CD4-positive, alpha-beta T cell (primary cell): ENCODE measurements around the gene PDE7B. TPM values are rescaled to one million over a fixed set of nuclear protein-coding genes. Genes with fewer than 3 reads are reported as not detected.

ENCODE experiments used
- ATAC-seq: fragments of 200-7000 bp; cut with Tn5 transposase; one replicate; pipeline ENCODE4 v1.10.0; 2022; ENCODE audit warnings: mild to moderate bottlenecking; ENCODE audit not compliant: poor library complexity
- CTCF ChIA-PET: fragments of 350-600 bp; sonication (Branson Sonifier 250); formaldehyde crosslinking; loops from one replicate; lab custom pipeline; 2021; ENCODE audit warnings: antibody characterized with exemption, inconsistent platforms; lab: Charles Lee
- POLR2A ChIA-PET: fragments of 350-600 bp; sonication (Branson Sonifier 250); formaldehyde crosslinking; loops from one replicate; lab custom pipeline; 2021; ENCODE audit warnings: antibody characterized with exemption, inconsistent platforms; lab: Charles Lee
- DNase-seq, 14 experiments: peaks; one replicate each; pipeline ENCODE4 v3.0.0-alpha.2; 2013 to 2020; ENCODE audit warnings: mixed read lengths in 2 of 14
- H3K27ac ChIP-seq, 2 donors: one replicate each; pipeline versions ENCODE4 v1.5.1 to v1.7.0; 2013; ENCODE audit warnings: low read length in 2 of 2, low read depth in 1 of 2, mild to moderate bottlenecking in 1 of 2
- H3K27me3 ChIP-seq, 2 experiments: 1 replicate in 1 of 2; 2 replicates in 1 of 2; pipeline versions ENCODE4 v1.6.1 to v1.7.0; 2013; ENCODE audit warnings: low read length in 2 of 2, control low read depth in 1 of 2, mild to moderate bottlenecking in 1 of 2, moderate library complexity in 1 of 2; ENCODE audit not compliant: insufficient read depth in 2 of 2, control insufficient read depth in 1 of 2
- H3K36me3 ChIP-seq: one replicate; pipeline ENCODE4 v1.6.1; 2013; ENCODE audit warnings: low read length, control low read depth; ENCODE audit not compliant: insufficient read depth
- H3K4me1 ChIP-seq: one replicate; pipeline ENCODE4 v1.6.1; 2013; ENCODE audit warnings: low read length, control low read depth; ENCODE audit not compliant: insufficient read depth
- H3K4me3 ChIP-seq: one replicate; pipeline ENCODE4 v1.5.1; 2013; ENCODE audit warnings: mild to moderate bottlenecking, low read length, moderate library complexity
- H3K9me3 ChIP-seq, 2 experiments: 1 replicate in 1 of 2; 2 replicates in 1 of 2; pipeline versions ENCODE4 v1.6.1 to v1.7.0; 2013; ENCODE audit warnings: low read length in 2 of 2, mild to moderate bottlenecking in 2 of 2, control low read depth in 1 of 2, moderate library complexity in 1 of 2; ENCODE audit not compliant: control insufficient read depth in 1 of 2, insufficient read depth in 1 of 2
- H3K27ac Mint-ChIP-seq: one replicate; pipeline ENCODE4 v1.8.0; 2020; ENCODE audit warnings: mixed read lengths
- H3K27me3 Mint-ChIP-seq: one replicate; pipeline ENCODE4 v1.8.0; 2021; ENCODE audit warnings: mixed read lengths
- H3K36me3 Mint-ChIP-seq: one replicate; pipeline ENCODE4 v1.8.0; 2021; ENCODE audit warnings: low read depth, mixed read lengths
- H3K4me1 Mint-ChIP-seq: one replicate; pipeline ENCODE4 v1.8.0; 2021; ENCODE audit warnings: low read depth, mixed read lengths
- H3K4me3 Mint-ChIP-seq: one replicate; pipeline ENCODE4 v1.8.0; 2020; ENCODE audit warnings: mild to moderate bottlenecking, mixed read lengths
- H3K9me3 Mint-ChIP-seq: one replicate; pipeline ENCODE4 v1.8.0; 2020; ENCODE audit warnings: mixed read lengths
- intact Hi-C, 2 experiments: fragments of 100-400 bp; cut with DNase I in 1 of 2; cut with micrococcal nuclease in 1 of 2; formaldehyde crosslinking; loops; one replicate each; pipeline versions ENCODE4 v1.15.1 to v1.9.0; 2023 to 2025; cut with DNase I, micrococcal nuclease
- total RNA-seq, 174 experiments: library from RNA in 2 of 174; stranded (reverse) in 2 of 174; gene quantifications; one replicate each; pipeline ENCODE4 v1.2.3 and lab custom pipeline; 2021 to 2026
- TF ChIP-seq, protein P1 (sequence below): fragments of 200-600 bp; IDR thresholded peaks from one replicate; pipeline ENCODE4 v1.8.0; 2022; ENCODE audit warnings: antibody characterized with exemption, mild to moderate bottlenecking

The PDE7B gene
- total RNA-seq, 2 experiments from 2014 or later: 0.25 to 0.34 TPM

GRCh38 chr6:136228814-136229213 lies 377.3 kb downstream of the PDE7B start:
- Histone ChIP-seq H3K9me3 (no peaks in the 10 kb centered on the region), H3K27me3 (no peaks in the 10 kb centered on the region), H3K4me3 (no peak overlapping the region), H3K36me3 (no peaks in the 10 kb centered on the region), H3K27ac (no peak overlapping the region), H3K4me1 (peaks cover 7% of the 10 kb centered on the region)
- TF ChIP-seq, protein P1, sequence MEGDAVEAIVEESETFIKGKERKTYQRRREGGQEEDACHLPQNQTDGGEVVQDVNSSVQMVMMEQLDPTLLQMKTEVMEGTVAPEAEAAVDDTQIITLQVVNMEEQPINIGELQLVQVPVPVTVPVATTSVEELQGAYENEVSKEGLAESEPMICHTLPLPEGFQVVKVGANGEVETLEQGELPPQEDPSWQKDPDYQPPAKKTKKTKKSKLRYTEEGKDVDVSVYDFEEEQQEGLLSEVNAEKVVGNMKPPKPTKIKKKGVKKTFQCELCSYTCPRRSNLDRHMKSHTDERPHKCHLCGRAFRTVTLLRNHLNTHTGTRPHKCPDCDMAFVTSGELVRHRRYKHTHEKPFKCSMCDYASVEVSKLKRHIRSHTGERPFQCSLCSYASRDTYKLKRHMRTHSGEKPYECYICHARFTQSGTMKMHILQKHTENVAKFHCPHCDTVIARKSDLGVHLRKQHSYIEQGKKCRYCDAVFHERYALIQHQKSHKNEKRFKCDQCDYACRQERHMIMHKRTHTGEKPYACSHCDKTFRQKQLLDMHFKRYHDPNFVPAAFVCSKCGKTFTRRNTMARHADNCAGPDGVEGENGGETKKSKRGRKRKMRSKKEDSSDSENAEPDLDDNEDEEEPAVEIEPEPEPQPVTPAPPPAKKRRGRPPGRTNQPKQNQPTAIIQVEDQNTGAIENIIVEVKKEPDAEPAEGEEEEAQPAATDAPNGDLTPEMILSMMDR: no peak
- DNase-seq (peak in 2 of 14 experiments; percentile 22 to 32), ATAC-seq (no peak)
- Mint-ChIP-seq H3K4me1 (peaks cover 12% of the 10 kb centered on the region), H3K36me3 (no peaks in the 10 kb centered on the region), H3K9me3 (no peaks in the 10 kb centered on the region), H3K4me3 (no peak overlapping the region), H3K27me3 (no peaks in the 10 kb centered on the region), H3K27ac (no peak overlapping the region)
- ChIA-PET POLR2A (interaction anchor here (1.5 kb wide), 1 partner anchor 8 kb away, joined by 3 read pairs; no protein-coding TSS in a partner anchor), CTCF (no interaction called here)
- intact Hi-C loops: loop anchor here in 1 of 2 experiments (5.0 kb wide), 1 partner anchor 197 kb away; no protein-coding TSS in a partner anchor

DNA sequence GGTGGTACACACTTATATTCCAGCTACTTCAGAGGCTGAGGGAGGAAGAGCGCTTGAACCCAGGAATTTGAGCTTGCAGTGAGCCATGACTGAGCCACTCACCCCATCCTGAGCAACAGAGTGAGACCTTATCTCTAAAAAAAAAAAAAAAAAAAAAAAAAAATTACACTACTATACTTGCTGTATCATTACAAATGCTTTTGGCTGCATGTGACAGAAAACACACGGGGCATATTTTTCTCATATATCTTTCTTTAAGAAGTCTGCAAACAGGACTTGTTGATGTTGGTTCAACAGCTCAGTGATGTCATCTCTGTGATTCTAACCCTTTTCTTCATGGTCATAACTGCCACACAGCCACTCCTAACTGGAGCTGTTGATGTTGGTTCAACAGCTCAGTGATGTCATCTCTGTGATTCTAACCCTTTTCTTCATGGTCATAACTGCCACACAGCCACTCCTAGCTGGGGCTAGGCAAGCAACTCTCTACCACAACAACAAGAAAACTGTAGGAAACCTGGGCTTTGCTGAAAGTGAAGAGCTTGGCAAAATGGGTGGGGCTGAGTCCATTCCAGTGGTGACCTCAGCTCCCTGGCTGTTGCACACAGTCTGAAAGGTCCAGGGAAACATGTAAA lies 378.8 kb downstream of the PDE7B start:
- no peaks in the 10 kb centered on the region for H3K36me3 ChIP-seq
- Mint-ChIP-seq H3K27me3 (no peaks in the 10 kb centered on the region), H3K36me3 (no peaks in the 10 kb centered on the region), H3K9me3 (no peaks in the 10 kb centered on the region), H3K27ac (no peak overlapping the region), H3K4me1 (peaks cover 8% of the 10 kb centered on the region), H3K4me3 (no peak overlapping the region)
- H3K4me1 ChIP-seq: peaks cover 7% of the 10 kb centered on the region
- ChIA-PET POLR2A (interaction anchor here (0.6 kb wide), 1 partner anchor 12 kb away, joined by 3 read pairs; no protein-coding TSS in a partner anchor), CTCF (interaction anchor here (0.7 to 2.0 kb wide), 2 partner anchors 87 to 175 kb away, joined by 3 to 6 read pairs; no protein-coding TSS in a partner anchor)
- intact Hi-C loops: no loop called here
- DNase-seq (no peak), ATAC-seq (peak; percentile 42)
- no peak overlapping the region for H3K27ac ChIP-seq
- H3K9me3 ChIP-seq: no peaks in the 10 kb centered on the region
- H3K27me3 ChIP-seq: no peaks in the 10 kb centered on the region
- H3K4me3 ChIP-seq: no peak overlapping the region
- TF ChIP-seq, protein P1: no peak

DNA sequence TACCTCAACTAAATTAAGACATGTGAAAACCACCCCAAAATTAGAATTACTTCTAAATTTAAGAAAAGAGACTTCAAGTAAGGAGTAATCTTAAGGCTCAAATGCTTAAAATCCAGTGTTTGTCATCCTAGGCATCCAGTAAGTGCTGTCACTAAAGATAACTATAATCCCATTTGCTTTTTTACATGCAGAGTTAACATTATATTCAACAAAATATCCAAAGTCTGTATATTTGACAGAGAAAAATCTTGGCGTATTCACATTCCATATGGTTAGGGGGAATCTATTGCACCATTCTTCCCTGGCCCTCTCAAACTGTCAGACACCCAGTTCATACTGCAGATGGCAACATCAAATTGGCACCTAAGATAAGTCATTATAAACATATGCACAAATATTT lies 381.2 kb downstream of the PDE7B start:
- CTCF ChIA-PET: no interaction called here
- Histone ChIP-seq H3K4me1 (peaks cover 4% of the 10 kb centered on the region), H3K27me3 (no peaks in the 10 kb centered on the region), H3K4me3 (no peak overlapping the region), H3K9me3 (no peaks in the 10 kb centered on the region), H3K27ac (no peak overlapping the region), H3K36me3 (no peaks in the 10 kb centered on the region)
- H3K4me1 Mint-ChIP-seq: peaks cover 14% of the 10 kb centered on the region
- no peaks in the 10 kb centered on the region for H3K36me3 Mint-ChIP-seq
- H3K4me3 Mint-ChIP-seq: no peak overlapping the region
- TF ChIP-seq, protein P1: no peak
- no peaks in the 10 kb centered on the region for H3K9me3 Mint-ChIP-seq
- DNase-seq: no peak
- POLR2A ChIA-PET: no interaction called here
- H3K27ac Mint-ChIP-seq: no peak overlapping the region
- no peak for ATAC-seq
- no peaks in the 10 kb centered on the region for H3K27me3 Mint-ChIP-seq
- intact Hi-C loops: no loop called here
